Dedifferentiated amniotic fluid mesenchymal stem cell (primary cell): ENCODE results near the gene ICAM4.
"Not testable (repeated sequence)": the region's sequence is repeated elsewhere in the genome, so short reads cannot be mapped to it uniquely, and the experiment has no call there.

Source experiments
- DNase-seq: peaks from one replicate; pipeline ENCODE4 v3.0.0-alpha.2; 2016; ENCODE audit errors: extremely low spot score

The ICAM4 gene

DNA sequence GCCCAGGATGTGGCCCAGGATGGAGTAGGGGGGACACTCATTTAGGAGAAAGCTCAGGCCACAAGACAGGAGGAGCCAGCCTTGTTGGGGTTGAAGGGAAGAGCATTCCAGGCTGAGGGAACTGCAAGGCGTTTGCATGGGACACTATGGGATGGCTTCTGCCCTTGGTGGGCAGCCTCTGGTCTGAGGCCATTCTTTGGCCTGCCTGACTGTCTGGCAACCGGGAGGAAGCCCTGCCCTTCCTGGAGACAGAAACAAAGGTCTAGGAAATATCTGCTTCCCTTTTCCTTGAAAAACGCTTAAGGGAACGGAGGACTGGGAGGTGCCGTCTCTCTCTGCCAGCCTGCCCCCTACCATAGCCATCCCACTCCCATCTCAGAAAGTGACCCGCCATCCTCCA lies 18.7 kb upstream of the ICAM4 start:
- no peak for DNase-seq

DNA sequence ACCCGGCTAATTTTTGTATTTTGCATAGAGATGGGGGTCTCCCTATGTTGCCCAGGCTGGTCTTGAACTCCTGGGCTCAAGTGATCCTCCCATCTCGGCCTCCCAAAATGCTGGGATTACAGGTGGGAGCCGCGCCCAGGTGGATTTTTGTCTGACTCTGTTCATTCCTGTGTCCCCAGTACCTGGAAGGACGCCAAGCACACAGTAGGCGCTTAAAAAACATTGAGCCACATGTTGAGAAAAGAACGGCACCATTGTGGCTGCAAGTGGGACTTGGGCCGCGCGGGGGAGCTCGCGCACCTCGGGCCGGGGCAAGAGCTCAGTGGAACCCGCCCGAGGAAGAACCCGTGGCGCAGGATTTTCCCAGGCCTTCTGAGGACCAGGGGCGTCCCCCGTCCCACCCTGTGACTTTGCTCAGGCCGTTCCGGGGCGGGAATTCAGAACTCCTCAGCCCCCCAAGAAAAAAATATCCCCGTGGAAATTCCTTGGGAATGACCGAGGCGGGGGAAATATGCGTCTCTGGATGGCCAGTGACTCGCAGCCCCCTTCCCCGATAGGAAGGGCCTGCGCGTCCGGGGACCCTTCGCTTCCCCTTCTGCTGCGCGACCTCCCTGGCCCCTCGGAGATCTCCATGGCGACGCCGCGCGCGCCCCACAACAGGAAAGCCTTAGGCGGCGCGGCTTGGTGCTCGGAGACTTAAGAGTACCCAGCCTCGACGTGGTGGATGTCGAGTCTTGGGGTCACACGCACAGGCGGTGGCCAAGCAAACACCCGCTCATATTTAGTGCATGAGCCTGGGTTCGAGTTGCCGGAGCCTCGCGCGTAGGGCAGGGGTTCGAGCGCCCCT lies 17.2 kb upstream of the ICAM4 start:
- DNase-seq, result peak; percentile 67

DNA sequence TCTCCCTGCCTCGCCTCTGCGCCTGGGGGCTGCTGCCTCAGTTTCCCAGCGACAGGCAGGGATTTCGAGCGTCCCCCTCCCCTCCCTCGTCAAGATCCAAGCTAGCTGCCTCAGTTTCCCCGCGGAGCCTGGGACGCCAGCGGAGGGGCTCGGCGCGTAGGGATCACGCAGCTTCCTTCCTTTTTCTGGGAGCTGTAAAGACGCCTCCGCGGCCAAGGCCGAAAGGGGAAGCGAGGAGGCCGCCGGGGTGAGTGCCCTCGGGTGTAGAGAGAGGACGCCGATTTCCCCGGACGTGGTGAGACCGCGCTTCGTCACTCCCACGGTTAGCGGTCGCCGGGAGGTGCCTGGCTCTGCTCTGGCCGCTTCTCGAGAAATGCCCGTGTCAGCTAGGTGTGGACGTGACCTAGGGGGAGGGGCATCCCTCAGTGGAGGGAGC lies 16.6 kb upstream of the ICAM4 start:
- no peak for DNase-seq

DNA sequence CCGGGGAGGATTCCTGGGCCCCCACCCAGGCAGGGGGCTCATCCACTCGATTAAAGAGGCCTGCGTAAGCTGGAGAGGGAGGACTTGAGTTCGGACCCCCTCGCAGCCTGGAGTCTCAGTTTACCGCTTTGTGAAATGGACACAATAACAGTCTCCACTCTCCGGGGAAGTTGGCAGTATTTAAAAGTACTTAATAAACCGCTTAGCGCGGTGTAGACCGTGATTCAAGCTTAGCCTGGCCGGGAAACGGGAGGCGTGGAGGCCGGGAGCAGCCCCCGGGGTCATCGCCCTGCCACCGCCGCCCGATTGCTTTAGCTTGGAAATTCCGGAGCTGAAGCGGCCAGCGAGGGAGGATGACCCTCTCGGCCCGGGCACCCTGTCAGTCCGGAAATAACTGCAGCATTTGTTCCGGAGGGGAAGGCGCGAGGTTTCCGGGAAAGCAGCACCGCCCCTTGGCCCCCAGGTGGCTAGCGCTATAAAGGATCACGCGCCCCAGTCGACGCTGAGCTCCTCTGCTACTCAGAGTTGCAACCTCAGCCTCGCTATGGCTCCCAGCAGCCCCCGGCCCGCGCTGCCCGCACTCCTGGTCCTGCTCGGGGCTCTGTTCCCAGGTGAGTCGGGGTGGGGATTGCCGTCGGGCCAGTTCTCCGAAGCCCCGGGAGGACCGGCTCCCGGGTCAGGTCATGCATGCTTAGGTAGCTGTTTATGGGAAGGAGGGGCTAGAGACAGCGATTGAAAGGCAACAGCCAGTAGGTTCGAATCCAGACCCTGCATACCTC lies 15.9 kb upstream of the ICAM4 start, which contains the start of gene ICAM1:
Gene ICAM1 (plus strand): TSS at position 505 of the 779 bp plus-strand sequence. CDS start 40 bp downstream, at position 545.
- no peak for DNase-seq

DNA sequence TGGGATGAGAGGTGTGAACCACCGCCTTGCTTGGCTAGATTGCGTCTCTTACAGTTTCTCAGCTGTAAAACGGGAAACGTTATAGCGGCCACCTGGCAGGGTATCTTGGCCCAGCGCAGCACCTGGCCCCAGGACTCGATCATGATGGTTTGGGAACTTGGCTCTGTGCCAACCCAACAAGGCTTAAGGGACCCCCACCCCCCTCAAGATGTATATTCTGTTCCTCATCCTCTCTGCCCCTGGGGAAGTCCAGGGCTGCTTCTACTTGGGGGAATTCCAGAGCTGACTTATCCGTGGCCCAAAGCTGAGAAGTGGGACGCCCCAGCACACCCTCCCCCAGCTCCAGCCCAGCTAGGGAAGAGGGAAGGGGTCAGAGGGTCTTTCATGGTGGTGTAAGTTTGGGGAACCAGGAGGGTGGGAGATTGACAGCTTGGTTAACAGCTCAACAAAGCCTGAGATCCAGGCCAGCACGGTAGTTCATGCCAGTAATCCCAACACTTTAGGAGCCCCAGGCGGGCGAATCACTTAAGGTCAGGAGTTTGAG lies 15.1 kb upstream of the ICAM4 start:
- no peak for DNase-seq

DNA sequence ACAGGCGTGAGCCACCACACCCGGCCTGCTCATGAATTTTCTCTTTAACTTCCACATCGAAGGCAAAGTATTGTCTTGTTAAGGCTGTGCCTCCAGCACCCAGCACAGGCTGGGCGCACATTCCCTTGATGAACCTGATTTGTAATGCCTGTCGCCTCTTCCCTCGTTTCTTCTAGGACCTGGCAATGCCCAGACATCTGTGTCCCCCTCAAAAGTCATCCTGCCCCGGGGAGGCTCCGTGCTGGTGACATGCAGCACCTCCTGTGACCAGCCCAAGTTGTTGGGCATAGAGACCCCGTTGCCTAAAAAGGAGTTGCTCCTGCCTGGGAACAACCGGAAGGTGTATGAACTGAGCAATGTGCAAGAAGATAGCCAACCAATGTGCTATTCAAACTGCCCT lies 12.2 kb upstream of the ICAM4 start:
- no peak for DNase-seq

DNA sequence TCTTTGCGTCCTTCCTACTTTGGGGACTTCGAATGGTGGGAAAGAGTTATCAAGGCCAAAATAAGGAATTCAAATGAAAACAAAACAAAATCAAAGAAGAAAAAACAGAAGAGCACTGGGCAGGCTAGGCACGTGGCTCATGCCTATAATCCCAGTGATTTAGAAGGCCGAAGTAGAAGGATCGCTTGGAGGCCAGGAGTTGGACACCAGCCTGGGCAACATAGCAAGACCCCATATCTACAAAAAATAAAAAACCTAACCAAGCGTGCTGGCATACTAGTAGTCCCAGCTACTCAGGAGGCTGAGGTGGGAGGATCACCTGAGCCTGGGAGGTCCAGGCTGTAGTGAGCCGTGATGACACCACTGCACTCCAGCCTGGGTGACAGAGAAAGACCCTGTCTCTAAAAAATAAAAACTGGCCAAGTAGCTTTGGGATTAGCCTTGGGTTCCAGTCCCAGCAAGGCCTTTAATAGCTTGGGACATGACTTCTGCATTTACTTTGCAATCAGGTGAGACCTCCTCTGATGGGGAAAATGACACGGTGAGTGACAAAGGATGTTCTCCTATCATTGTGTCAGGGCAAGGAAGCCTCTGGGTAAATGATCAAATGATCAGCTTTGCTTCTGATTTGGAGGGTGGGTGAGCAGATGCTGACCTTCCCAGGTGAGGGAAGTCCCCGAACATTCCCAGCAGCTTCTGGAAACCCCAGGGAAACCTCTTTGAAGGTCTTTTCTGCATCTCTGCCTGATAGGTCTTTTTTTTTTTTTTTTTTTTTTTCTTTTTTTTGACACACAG lies 8.8 kb upstream of the ICAM4 start:
- no peak for DNase-seq

DNA sequence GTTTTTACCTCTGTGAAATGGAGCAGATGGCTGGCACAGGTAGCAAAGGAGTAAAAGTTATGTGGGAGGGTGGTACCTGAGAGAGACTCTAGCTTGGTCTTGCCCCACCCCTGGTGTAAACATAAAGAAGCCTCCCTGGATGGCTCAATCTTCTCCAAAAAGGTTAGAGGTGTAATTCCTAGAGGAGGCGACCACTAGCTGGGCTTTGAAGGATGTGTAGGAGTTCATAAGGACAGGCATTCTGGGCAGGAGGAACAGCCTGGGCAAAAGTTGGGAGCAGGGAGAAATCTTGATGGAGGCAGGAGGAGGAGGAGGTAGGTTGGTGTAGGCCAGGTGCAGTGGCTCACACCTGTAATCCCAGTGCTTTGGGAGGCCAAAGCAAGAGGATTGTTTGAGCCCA lies 7.8 kb upstream of the ICAM4 start:
- DNase-seq, result no peak

DNA sequence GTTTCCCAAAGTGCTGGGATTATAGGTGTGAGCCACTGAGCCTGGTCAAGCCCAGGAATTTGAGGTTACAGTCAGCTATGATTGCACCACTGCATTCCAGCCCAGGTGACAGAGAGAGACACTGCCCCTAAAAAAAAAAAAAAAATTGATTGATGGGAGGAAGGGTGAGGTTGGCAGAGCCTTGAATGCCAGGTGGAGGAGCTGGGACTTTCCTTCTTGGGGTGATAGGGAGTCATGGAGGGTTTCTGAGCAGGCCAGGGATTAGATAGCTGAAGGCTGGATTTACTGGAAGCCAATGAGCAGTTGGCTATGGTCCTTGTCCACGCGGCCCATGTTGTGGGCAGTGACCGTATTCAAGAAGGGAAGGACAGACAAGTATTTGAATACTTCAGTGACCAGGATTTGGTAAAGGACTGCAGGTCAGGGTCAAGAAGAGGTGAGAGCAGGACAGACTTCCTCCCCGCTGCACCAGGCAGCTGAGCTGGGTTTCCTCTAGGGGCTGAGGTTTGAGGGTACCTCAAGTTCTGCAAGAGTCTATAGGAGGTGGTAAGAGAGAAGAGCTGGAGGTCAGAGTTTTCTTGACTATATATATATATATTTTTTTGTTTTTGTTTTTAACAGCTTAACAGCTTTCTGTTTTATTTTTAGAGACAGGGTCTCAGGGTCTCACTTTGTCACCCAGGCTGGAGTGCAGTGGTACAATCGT lies 6.9 kb upstream of the ICAM4 start:
- no peak for DNase-seq

DNA sequence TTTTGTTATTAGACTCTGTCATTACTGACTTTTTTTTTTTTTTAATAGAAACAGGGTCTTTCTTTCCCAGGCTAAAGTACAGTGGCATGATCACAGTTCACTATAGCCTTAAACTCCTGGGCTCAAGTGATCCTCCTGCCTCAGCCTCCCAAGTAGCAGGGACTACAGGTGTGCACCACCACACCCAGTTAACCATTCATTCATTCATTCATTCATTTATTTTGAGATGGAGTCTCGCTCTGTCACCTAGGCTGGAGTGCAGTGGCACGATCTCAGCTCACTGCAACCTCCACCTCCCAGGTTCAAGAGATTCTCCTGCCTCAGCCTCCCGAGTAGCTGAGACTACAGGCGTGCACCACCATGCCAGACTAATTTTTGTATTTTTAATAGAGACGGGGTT lies 4.7 kb upstream of the ICAM4 start:
- DNase-seq, result not testable (repeated sequence)

DNA sequence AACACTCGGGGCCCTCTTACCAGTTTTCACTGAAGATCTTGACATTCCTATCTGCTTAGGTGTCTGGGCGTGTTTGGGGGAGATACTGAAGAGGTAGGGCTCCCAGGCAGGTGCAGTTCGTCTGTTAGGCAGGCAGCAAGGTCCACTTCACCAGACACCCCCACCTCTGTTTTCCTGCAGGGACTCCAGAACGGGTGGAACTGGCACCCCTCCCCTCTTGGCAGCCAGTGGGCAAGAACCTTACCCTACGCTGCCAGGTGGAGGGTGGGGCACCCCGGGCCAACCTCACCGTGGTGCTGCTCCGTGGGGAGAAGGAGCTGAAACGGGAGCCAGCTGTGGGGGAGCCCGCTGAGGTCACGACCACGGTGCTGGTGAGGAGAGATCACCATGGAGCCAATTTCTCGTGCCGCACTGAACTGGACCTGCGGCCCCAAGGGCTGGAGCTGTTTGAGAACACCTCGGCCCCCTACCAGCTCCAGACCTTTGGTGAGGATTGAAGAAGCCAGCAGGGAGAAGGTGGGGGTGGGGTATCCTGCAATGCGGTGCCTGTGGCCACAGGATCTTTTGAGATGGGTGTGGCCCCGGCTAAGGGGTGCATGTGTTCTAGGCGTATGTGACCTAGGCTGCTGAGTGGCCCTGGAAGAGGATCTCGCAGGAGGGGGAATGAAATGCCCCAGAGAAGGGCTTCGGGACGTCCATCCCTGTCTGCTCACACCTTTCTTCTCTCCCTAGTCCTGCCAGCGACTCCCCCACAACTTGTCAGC lies 3.3 kb upstream of the ICAM4 start:
- no peak for DNase-seq

DNA sequence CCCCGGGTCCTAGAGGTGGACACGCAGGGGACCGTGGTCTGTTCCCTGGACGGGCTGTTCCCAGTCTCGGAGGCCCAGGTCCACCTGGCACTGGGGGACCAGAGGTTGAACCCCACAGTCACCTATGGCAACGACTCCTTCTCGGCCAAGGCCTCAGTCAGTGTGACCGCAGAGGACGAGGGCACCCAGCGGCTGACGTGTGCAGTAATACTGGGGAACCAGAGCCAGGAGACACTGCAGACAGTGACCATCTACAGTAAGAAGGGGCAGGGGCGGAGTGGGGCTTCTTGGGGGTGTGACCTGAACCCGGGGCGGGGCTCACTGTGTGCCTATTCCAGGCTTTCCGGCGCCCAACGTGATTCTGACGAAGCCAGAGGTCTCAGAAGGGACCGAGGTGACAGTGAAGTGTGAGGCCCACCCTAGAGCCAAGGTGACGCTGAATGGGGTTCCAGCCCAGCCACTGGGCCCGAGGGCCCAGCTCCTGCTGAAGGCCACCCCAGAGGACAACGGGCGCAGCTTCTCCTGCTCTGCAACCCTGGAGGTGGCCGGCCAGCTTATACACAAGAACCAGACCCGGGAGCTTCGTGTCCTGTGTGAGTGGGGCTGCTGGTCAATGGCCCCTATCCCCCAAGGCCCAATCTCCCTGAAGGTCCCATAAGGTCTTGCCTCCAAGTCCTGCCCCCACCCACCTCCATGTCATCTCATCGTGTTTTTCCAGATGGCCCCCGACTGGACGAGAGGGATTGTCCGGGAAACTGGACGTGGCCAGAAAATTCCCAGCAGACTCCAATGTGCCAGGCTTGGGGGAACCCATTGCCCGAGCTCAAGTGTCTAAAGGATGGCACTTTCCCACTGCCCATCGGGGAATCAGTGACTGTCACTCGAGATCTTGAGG lies 2.4 kb upstream of the ICAM4 start:
- DNase-seq, result no peak

DNA sequence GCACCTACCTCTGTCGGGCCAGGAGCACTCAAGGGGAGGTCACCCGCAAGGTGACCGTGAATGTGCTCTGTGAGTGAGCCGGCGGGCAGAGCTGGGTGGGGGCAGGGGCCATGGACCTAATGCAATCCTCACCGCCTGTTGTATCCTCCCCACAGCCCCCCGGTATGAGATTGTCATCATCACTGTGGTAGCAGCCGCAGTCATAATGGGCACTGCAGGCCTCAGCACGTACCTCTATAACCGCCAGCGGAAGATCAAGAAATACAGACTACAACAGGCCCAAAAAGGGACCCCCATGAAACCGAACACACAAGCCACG lies 1.8 kb upstream of the ICAM4 start:
- no peak for DNase-seq

DNA sequence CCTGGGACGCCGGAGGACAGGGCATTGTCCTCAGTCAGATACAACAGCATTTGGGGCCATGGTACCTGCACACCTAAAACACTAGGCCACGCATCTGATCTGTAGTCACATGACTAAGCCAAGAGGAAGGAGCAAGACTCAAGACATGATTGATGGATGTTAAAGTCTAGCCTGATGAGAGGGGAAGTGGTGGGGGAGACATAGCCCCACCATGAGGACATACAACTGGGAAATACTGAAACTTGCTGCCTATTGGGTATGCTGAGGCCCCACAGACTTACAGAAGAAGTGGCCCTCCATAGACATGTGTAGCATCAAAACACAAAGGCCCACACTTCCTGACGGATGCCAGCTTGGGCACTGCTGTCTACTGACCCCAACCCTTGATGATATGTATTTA lies 1.4 kb upstream of the ICAM4 start:
- no peak for DNase-seq

DNA sequence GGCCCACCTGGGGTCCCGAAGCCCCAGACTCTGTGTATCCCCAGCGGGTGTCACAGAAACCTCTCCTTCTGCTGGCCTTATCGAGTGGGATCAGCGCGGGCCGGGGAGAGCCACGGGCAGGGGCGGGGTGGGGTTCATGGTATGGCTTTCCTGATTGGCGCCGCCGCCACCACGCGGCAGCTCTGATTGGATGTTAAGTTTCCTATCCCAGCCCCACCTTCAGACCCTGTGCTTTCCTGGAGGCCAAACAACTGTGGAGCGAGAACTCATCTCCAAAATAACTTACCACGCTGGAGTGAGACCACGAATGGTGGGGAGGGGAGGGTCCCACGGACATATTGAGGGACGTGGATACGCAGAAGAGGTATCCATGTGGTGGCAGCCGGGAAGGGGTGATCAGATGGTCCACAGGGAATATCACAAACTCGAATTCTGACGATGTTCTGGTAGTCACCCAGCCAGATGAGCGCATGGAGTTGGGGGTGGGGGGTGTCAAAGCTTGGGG lies 2.0 kb downstream of the ICAM4 start:
- DNase-seq, result peak; percentile 37

DNA sequence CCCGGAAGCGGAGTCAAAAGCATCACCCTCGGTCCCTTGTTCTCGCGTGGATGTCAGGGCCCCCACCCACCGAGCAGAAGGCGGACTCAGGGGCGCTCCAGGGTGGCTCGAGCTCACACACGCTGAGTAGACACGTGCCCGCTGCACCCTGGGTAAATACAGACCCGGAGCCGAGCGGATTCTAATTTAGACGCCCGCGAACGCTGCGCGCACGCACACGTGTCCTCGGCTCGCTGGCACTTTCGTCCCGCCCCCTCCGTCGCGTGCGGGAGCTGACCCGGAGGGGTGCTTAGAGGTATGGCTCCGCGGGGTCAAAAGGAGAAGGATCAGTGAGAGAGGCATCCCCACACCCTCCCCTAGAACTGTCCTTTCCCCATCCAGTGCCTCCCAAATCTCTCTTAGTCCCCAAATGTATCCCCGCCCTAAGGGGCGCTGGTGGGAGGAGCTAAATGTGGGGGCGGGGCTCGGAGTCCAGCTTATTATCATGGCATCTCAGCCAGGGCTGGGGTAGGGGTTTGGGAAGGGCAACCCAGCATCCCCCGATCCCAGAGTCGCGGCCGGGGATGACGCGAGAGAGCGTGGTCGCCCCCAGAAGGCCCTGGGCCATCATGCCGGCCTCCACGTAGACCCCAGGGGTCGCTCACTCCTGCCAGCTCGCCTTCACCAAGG lies 2.5 kb downstream of the ICAM4 start:
- DNase-seq, result peak; percentile 47

DNA sequence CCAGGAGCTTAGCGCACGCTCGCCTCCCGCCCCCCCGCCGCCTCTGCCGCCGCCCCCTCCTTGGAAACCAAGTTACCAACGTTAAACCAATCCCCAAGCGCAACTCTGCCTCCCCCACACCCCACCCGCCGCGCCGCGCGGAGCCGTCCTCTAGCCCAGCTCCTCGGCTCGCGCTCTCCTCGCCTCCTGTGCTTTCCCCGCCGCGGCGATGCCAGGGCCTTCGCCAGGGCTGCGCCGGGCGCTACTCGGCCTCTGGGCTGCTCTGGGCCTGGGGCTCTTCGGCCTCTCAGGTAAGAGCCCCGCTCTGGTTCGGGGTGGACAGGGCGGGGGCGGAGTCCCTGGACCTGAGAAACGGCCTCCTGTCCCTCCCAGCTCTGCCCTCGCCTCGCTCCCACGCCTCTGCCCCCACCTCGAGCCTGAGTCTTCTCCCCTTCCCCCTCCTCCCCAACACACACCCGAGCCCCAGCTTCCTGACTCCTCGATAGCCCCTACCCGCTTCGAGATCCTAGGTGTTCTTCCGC lies 3.1 kb downstream of the ICAM4 start, which contains the start of gene ICAM5:
Gene ICAM5 (plus strand): TSS at position 117 of the 521 bp plus-strand sequence. CDS start 92 bp downstream, at position 209.
- DNase-seq, result no peak

DNA sequence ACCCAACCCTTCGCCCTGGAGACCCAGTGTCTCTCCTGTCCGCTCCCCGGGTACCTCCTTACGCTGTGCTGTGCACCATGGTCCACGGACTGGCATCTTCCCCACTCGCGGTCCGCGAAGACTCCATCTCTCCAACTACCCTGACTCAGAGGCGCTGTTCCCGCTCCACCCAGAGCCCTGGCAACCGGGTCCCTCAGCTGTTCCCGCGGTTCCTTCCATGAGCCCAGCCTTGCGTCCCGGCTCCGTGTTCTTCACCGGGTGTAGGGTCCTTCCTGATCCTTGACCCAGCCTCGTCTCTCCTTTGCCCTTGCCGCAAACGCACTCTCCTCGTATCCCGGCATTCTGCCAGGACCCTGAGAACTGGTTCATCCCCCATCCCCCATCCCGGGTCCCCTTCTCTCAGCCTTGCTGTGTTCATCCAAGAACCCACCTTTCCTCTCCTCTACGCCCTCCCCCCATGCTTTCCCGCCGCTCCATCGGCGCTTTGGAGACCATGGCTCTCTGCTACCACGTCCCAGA lies 3.7 kb downstream of the ICAM4 start:
- DNase-seq, result no peak
